HG03064 (cell line): Measurements from ENCODE around the gene SLC47A2.
A peak's percentile ranks its signal among the peaks of the same experiment; 100 is the strongest.

ENCODE experiments used
- ATAC-seq: cut with Tn5 transposase; IDR thresholded peaks from one replicate; pipeline ENCODE4 v1.9.1; 2021; ENCODE audit warnings: low read depth; ENCODE audit not compliant: unreplicated experiment

SLC47A2 gene

DNA sequence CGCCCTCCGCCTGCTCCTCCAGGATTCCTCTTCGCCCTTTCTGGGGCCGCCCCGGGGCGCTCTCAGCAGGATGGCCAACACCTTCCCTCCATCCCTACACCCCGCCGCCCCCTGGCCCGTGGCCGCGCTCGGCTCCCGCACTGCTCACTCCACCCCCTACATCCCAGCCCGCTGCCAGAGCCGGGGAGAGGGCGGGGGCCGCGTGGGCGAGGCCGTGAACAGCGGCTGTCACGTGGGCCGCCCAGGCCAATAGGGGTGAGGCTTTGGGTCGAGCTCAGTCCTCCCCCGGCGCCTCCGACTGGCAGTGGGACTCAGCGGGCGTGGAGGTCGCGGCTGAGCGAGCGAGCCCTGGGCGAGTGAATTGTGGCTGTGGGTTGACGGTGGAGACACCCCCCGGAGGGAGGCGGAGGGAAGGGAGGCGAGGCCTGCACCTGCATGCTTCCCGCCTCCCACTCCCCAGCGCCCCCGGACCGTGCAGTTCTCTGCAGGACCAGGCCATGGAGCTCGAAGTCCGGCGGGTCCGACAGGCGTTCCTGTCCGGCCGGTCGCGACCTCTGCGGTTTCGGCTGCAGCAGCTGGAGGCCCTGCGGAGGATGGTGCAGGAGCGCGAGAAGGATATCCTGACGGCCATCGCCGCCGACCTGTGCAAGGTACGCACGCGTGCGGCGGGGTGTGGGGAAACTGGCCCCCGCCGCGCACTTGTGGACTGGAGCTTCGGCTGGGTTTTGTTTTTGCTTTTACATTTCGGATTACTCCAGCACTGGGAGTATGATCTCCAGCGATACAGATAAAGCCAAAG is 67.7 kb downstream of the SLC47A2 start, which contains the start of gene ALDH3A2:
Gene ALDH3A2 (plus strand): TSS at position 277 of the 799 bp plus-strand sequence. CDS start 221 bp downstream, at position 498.
- peak; percentile 91 for ATAC-seq

GRCh38 chr17:19647697-19648474 is 68.5 kb downstream of the SLC47A2 start:
- ATAC-seq, result peak; percentile 31

- no peak for ATAC-seq
Measured at GRCh38 chr17:19646788-19647696, 69.3 kb downstream of the SLC47A2 start.

DNA sequence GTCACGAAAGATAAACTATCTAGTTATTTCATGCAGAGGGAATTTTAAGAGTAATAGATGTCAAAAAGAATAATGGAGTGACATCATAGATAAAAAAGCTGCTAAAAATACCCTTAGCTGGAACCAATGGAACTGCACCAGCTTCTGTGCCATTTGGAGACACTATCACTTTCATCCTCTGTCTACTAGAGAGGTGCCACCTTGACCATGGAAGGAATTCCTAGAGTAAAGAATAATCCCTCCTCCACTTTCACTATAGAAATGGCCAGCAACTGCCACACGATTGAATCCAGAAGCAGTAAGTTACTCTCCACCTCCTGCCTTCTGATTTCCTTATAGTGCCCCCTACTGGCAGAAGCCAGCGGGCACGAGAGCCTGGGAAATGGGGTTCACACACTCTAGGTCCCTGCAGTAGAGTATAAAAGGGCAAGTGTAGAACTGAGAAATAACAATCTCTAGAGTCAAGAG is 70.6 kb downstream of the SLC47A2 start:
- ATAC-seq, result no peak

DNA sequence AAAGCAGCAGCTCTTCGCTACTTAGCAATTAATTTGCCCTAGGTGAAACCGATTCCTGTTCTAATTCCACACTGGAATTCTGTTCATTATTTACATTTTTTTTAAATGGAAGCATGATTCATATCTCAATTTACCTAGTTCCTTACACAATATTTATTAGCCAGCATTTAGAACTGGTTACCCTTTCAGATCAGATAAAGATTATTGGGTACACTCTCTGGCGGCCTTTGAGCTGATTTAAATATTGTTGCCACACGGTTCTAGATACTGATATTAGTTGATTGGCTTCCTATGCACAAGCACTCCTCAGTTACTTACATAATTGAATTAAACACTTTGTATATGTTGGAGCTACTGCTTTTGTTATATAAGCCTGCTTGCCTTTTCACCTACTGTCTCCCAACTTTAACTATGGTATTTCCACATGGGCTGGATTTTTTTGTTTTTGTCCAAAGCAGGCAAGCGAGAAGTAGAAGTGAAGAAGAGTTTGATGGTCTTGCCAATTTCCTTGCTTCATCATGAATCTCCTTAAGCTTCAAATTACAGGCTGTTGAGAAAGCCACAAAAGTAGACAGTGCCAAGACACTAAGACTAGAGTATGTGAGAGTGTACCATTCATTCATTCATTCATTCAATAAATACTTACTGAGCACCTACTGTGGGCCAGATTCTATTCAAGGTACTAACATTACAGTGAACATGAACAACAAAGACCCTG is 71.7 kb downstream of the SLC47A2 start:
- no peak for ATAC-seq

DNA sequence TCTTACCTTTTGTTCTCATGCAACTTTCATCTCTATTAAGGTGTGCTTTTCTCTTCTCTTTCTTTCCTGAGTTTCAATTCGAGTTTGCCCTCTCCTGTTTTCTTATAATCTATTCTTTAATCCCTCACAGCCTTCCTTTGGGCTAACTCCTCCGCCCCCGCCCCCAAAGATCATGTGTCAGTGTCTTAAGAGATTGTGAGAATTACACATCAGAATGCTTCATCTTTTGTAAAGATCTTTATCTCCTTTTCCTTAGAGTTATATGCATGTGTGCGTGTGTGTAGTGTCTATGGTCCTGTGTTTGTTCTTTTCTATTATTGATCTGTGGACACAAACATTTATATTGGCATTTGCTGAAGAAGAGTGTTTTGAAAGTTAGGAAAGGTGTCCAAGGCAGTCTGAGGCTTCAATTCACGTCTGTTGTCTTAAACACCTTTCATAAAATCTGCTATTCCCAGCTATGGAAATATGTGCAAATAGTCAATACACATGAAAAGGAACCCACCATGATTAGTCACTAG is 74.0 kb downstream of the SLC47A2 start:
- ATAC-seq, result no peak

DNA sequence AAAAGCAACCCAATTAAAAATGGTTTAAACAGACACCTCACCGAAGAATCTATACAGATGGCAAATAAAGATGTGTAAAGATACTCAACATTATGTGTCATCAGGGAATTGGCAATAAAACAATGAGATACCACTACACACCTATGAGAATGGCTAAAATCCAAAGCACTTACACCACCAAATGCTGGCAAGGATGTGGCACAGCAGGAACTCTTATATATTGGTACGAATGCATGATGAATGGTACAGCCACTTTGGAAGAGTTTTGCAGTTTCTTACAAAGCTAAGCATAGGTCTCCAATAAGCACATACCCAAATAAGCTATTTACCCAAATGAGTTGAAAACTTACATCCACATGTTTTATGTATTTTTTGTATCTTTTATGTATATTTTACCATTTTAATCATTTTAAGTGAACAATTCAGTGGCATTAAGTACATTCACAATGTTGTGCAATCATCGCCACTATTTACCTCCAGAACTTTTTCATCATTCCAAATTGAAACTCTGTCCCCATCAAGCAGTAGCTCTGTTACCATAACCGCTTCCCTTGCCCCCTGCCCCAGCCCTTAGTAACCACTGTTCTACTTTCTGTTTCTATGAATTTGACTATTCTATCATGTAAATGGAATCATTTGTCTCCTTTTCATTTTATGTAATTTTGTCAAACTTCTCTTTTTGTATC is 74.6 kb downstream of the SLC47A2 start:
- ATAC-seq, result no peak

GRCh38 chr17:19631905-19632304 is 84.5 kb downstream of the SLC47A2 start:
- ATAC-seq, result no peak

GRCh38 chr17:19630661-19631060 is 85.7 kb downstream of the SLC47A2 start:
- ATAC-seq, result no peak

GRCh38 chr17:19630035-19630434 is 86.3 kb downstream of the SLC47A2 start:
- ATAC-seq, result no peak

DNA sequence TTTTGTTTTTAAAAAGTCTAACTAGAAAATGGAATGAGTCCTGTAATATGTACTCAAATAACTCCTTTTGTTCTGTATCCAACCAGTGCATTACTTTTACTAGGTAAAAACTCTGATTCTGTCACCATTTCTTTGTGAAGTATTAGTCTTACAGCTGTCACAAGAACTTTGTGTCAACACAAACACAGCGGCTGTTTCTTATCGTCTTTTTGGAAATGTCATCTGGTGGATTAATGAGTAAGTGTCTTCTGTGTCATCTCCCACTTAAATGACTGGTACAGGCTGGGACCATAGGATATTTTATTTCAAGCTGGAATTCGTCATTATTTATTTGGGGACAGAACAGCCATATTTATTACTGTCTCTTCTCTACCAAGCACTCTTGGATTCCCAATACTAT is 86.9 kb downstream of the SLC47A2 start:
- ATAC-seq, result no peak
